Measurements from ENCODE around the gene LDAH.
"Not testable (repeated sequence)": the region's sequence is repeated elsewhere in the genome, so short reads cannot be mapped to it uniquely, and the experiment has no call there.

The LDAH gene

DNA sequence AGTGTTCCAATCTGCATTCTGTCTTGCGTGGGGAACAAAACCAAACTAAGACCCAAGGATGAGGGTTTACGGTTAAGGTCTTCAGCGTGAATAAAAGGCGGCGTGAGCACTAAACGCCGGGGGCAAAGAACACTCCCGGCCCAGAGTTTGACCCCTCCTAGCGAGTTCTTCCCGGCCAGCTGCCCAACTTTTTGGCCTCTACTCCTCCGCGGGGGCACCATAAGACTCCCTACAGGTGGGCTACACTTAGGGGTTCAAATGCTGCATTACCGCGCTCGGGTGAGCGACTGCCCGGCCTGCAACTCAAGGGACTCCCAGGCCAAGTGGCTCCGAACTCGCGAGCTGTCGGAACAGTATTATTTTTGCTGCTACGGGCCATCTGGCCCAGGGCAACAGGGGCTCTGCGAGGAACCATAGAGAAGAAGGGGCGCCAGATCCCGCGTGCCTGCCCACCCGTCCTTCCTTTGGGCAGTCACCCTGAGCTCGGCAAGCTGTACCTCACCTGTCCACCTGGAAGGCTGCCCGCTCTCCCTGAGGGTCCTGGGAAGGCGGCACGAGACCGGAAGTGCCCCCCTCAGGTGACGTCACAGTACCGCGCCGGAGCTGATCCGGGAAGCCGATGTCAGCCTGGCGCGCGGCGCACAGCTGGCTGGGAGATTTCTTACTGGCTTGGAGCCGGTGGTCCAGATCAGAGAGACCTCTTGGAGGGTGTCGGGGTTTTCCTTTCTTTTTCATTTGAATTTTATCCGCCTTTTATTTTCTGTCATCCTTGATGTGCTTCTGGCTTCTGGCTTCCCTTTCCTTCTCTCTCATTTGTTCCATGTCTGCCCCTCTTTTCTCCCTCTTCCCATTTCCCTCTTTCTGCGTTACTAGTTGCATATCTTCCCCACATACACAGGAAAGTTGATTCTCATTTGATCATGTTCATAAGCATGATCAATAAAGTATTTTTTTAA, at the start of gene LDAH:
LDAH (minus strand) TSS at position 567 of the 956 bp plus-strand sequence. CDS start 21,638 bp downstream, outside the sequence.
- DNase-seq: peak; percentile 95

DNA sequence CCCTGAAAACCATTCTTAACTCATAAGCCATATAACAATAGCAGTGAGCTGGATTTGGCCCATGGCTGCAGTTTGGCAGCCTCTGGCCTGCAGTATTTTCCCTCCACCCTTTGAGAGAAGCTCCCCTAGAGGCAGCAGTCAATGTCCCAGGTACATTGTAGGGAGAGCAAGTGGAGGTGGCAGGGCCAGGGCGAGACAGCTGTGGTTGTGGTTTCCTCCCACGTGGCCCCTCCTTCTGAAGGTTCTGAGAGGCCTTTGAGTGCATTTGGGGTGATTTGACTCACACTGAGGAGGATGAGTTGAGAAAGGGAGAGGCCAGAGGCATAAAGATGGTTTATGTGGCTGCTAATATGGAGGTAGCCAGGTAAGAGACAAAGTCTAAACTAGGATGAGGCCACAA, 45.5 kb upstream of the LDAH start:
- no peak for DNase-seq

DNA sequence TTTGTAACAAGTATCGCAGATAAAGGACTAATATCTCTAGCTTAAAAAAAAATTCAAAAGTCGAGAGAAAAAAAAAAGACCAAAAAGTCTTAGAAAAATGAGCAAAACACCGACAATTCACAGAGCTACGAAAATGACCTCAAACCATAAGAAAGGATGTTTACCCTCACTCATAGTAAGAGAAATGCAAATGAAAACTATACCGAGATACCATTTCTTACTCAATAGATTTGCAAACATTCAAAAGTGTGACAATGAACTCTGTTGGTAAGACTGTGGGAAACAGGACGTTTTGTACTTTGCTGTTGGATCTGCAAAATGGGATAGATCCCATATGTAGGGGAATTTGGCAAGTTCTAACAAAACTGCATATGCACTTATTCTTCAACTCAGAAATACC, 39.9 kb upstream of the LDAH start:
- DNase-seq: no peak

GRCh38 chr2:20855456-20855855, 32.6 kb upstream of the LDAH start:
- DNase-seq: no peak

- DNase-seq: no peak
These were observed 29.8 kb upstream of the LDAH start for GRCh38 chr2:20852670-20853069.

GRCh38 chr2:20852139-20852538, 29.2 kb upstream of the LDAH start:
- no peak for DNase-seq

DNA sequence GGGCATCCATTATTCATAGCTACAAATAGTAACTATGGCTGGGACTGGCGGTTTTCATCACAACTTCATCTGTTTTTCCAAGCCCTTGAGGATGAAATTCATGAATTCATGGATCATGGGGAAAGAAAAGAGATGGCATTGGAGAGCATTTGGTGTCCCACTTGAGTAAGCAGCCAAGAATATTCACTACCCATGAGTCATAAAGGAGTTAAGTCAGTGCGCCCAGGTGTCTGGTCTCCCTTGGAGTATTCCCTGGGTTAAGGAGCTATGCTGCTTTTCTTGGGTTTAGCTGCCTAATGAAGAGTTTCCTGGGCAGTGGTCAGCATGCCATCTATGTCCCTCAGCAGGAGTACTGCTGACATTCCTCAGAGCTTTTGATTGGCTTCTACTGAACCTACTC, 21.3 kb upstream of the LDAH start:
- no peak for DNase-seq

DNA sequence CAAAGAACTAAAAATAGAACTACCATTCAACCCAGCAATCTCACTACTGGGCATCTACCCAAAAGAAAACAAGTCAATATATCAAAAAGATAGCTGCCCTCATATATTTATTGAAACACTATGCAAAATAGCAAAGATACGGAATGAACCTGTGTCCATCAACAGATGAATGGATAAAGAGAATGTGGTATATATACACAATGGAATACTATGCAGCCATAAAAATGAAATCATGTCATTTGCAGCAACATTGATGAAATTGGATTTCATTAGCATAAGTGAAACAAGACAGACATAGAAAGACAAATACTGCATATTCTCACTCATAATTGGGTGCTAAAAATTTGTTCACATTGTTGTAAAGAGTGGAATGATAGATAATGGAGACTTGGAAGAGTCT, 16.2 kb upstream of the LDAH start:
- DNase-seq: no peak

DNA sequence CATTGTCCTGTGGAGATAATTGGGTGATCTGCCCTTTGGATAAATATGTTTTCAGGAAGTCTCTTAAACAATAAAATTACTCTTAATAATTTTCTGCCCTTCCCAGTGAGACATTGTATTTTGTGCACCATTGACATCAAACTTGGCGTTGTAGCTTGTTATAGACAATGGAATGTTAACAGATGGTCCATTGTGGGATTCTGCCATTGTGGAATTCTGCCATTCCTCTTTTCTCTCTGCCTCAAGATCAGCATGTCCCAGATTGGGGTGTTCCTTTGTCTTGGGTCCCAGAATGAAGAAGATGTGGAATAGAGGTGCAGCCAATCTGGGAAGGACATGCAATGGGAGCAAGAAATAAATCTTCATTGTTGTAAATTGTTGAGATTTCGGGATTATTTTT, 15.1 kb upstream of the LDAH start:
- DNase-seq: peak; percentile 52

DNA sequence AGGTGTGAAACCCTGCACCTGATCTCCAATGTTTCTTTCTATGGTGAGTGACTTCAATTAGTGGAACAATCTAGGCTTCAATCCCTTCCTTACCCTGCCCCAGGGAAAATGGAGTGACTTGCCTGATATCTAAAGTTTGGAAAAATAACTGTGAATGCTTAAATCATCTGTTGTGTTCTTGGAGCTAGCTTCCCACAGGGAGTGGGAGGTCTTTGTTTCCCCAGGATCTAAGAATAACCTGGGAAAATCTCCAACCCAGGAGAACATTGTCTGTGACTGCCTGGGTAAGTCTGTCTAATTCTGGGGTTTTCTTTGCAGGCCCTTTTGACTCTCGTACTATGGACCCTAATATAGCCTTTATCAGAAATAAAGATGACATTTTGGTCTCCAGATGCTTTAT, 13.6 kb upstream of the LDAH start:
- no peak for DNase-seq

GRCh38 chr2:20834331-20834730, 11.4 kb upstream of the LDAH start:
- no peak for DNase-seq

DNA sequence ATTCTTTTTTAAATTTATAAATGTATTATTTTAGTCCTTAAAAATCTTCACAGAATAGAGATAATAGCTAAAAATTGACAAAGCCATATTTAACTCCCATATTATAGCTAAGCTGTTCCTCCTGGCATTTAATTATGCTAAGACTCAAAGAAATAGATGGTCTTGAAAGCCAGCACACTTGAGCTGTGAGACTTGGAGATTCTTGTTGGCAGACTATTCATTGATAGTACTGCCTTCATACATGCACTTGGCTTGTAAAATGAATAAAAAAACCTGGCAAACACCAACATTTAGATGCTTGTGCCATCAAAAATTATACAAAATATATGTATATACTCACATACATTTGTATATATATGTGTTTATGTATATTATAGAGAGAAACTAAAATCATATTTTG, 9.7 kb upstream of the LDAH start:
- DNase-seq: no peak

- no peak for DNase-seq
These were observed 7.0 kb upstream of the LDAH start for GRCh38 chr2:20829861-20830260.

DNA sequence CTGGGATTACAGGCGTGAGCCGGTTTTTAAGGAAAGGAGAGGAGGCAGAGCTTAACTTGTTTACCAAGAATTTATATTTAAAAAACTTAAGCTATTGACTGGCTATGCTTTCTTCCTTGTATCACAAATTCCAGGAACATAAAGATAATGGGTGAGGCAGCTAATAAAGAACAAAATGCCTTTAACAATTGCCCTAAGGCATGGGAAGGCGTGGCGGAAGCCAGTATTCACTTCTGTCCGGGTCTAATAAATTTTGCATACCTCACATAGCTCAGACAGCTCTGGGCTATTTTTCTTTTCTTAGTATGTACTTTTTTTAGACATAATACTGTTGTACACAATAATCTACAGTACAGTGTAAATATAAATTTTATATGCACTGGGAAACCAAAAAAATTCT, 1.0 kb upstream of the LDAH start:
- no peak for DNase-seq

DNA sequence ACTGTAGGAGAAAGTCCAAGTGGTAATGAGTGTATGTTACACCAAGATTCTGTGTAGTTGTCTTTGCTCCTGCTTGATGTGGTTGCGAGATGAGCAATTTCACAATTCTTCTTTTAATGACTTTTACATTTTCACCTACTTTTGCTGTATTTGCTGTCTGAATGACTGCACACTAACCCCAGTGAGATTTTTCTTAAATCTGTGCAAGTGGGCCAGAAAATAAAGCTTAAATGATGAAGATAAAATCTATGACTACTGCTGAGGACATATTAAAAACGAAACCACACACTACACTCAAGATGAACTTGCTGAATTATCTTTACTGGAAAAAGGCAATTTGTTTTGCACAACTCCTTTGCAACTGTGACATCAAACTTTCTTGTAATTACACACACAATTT, 4.1 kb downstream of the LDAH start:
- no peak for DNase-seq

GRCh38 chr2:20815216-20815615, 7.7 kb downstream of the LDAH start:
- DNase-seq: no peak

DNA sequence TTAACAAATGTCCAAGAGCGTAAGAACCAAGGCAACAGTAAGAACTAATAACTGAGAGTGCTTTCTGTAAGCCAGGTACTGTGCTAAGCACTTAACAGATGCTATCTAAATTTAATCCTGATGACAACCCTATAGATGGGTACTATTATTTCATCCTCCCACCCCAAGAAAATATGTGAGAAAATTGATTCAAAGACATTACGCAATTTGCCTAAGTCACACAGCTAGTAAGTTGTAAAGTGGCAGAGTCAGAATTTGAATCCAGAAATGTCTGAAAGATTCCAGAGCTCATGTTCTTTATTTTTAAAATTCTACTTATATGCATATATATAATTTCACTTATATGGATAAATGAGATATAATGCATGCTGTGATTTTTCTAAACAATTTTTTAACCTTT, 10.1 kb downstream of the LDAH start:
- no peak for DNase-seq

GRCh38 chr2:20806286-20806685, 16.6 kb downstream of the LDAH start:
- no peak for DNase-seq

- no peak for DNase-seq
These were observed 18.9 kb downstream of the LDAH start for GRCh38 chr2:20803974-20804373.

DNA sequence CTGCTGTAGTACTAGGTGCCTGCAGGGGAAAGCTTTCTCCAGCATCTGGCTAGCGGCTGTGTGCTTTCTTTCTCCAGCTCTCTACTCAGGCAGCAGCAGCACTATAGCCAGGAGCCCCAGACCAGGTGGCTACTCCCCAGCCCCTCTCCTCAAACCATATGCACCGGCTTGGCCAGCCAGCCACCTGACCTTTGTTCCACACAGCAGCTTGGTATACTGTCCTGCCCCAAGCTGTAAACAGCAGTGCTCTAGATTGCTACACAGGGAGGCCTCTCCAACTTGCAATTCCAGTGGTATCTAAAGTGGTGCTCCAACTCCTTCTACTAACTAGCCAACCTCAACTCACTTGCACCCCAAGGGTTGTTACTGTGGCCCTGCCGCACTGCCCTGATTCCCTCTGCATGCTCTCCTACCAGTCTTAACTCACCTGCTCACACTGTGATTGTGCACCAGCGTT, 19.6 kb downstream of the LDAH start:
- no peak for DNase-seq

GRCh38 chr2:20797096-20797495, 25.8 kb downstream of the LDAH start:
- DNase-seq: no peak

- DNase-seq: no peak
These were observed 26.5 kb downstream of the LDAH start for GRCh38 chr2:20796374-20796791.

- not testable (repeated sequence) for DNase-seq
These were observed 29.0 kb downstream of the LDAH start for GRCh38 chr2:20793944-20794343.

GRCh38 chr2:20781656-20782265, 41.1 kb downstream of the LDAH start:
- peak; percentile 21 for DNase-seq

All from COR-L47 (cell line).